ENCODE results near the gene CXorf58.

CXorf58 gene

GRCh38 chrX:23901805-23902204 is 6.0 kb upstream of the CXorf58 start:
- peak; percentile 58 for DNase-seq

- DNase-seq = peak; percentile 58
Measured at GRCh38 chrX:23902419-23902818, 5.4 kb upstream of the CXorf58 start.

- no peak for DNase-seq
Measured at GRCh38 chrX:23904096-23904495, 3.7 kb upstream of the CXorf58 start.

GRCh38 chrX:23907111-23907497 is 702 bp upstream of the CXorf58 start:
- no peak for DNase-seq

- peak; percentile 18 for DNase-seq
Measured at GRCh38 chrX:23908219-23909004, 606 bp downstream of the CXorf58 start.

GRCh38 chrX:23911126-23911835 is 3.5 kb downstream of the CXorf58 start:
- no peak for DNase-seq

GRCh38 chrX:23919148-23919547 is 11.3 kb downstream of the CXorf58 start:
- no peak for DNase-seq

- DNase-seq = peak; percentile 14
Measured at GRCh38 chrX:23919706-23920320, 12.0 kb downstream of the CXorf58 start.

GRCh38 chrX:23926015-23926414 is 18.2 kb downstream of the CXorf58 start:
- DNase-seq = no peak

GRCh38 chrX:23930894-23931604 is 23.2 kb downstream of the CXorf58 start:
- peak; percentile 47 for DNase-seq

GRCh38 chrX:23932046-23932445 is 24.2 kb downstream of the CXorf58 start:
- DNase-seq = no peak

- no peak for DNase-seq
Measured at GRCh38 chrX:23935106-23935505, 27.3 kb downstream of the CXorf58 start.

- DNase-seq = no peak
Measured at GRCh38 chrX:23936180-23936579, 28.4 kb downstream of the CXorf58 start.

GRCh38 chrX:23937100-23937499 is 29.3 kb downstream of the CXorf58 start:
- no peak for DNase-seq

- DNase-seq = no peak
Measured at GRCh38 chrX:23938690-23939089, 30.9 kb downstream of the CXorf58 start.

- DNase-seq = no peak
Measured at GRCh38 chrX:23939203-23939602, 31.4 kb downstream of the CXorf58 start.

GRCh38 chrX:23944234-23944633 is 36.4 kb downstream of the CXorf58 start:
- no peak for DNase-seq

- DNase-seq = no peak
Measured at GRCh38 chrX:23945206-23945605, 37.4 kb downstream of the CXorf58 start.

- DNase-seq = no peak
Measured at GRCh38 chrX:23952391-23952790, 44.6 kb downstream of the CXorf58 start.

- DNase-seq = peak; percentile 71
Measured at GRCh38 chrX:23952984-23953907, 45.4 kb downstream of the CXorf58 start.

GRCh38 chrX:23953908-23954269 is 46.1 kb downstream of the CXorf58 start:
- peak; percentile 30 for DNase-seq

- no peak for DNase-seq
Measured at GRCh38 chrX:23954396-23954795, 46.6 kb downstream of the CXorf58 start.

All from CD4-positive, alpha-beta T cell treated with Interleukin-10 for 1 hour (primary cell).